GM18867 (cell line): ENCODE measurements around the gene SLC17A6.

Experiments
- ATAC-seq: cut with Tn5 transposase; IDR thresholded peaks from one replicate; pipeline ENCODE4 v1.9.1; 2021; ENCODE audit warnings: mild to moderate bottlenecking, moderate library complexity; ENCODE audit not compliant: unreplicated experiment

SLC17A6 gene

DNA sequence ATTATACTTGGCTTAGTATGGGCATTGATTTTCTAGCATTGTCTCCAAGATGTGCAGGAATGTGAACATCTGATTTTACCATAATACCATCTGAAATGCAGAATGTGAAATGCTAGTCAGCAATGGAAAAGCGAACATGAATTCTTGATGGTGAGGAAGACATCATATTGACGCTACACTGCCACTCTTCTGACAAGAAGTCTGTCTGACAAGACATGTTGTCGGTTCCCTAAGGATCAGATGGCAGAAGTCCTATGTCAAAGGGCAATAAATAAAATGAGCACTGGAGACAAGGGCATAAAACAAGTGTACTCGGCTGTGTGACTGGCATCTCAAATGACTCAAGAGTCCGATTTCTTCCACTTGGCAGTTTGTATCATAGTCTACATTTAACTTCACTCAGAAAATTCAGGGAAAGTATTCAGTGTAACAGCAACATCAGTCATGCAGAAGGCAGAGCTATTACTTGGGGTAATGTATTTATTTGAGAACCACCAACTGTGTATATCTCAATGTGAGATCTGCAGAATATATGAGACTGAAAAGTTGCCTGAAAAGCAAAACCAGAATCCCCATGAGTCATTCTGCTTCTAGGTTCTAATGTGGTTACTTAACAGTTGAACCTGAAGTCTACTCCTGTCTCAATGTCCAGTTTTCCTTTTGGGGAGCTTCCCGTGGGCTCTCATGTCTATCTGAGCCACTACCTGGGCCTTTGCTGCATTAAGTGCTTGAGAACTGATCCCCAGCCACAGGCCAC is 51.5 kb downstream of the SLC17A6 start:
- no peak for ATAC-seq

DNA sequence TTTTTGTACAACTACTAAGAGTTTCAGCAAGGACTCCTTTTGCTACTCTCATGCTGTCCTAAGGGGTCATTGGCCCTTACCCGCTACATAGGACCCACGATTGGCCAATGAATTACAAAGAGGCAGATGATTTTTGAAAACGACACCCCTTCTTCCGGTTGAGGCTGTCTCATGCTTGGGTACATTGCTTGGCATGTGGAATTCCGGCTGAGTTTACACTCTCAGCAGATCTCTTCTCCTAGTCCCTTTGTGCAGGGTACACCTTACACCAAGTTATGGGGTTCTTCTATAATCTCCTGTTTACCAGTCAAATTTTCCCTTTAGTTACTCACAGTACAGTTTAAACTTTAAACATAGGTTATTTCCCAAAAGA is 52.1 kb downstream of the SLC17A6 start:
- ATAC-seq = no peak

DNA sequence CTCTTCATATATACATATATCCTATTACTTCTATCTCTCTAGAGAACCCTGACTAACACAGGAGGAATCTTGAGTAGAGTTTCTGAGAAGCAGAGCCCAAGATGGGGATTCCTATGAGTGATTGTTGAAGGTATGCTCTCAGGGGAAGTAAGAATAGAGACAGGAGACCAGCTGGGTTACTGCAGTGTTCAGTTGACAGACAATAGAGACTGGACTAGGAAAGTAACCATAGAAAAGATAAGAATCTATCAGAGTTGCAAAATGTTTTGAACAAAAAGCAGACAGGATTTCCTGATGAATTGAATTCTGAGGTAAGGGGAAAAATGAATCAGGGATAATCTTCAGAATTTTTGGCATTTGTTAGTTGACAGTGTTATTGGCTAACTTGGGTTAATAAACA is 54.4 kb downstream of the SLC17A6 start:
- ATAC-seq = no peak

DNA sequence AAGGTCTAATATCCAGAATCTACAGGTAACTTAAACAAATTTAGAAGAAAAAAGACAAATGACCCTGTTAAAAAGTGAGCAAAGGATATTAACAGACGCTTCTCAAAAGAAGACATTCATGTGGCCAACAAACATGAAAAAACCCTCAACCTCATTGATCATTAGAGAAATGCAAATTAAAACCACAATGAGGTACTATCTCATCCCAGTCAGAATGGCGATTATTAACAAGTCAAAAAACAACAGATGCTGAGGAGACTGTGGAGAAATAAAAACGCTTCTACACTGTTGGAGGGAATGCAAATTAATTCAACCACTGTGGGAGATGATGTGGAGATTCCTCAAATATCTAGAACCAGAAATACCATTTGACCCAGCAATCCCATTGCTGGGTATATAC is 67.2 kb downstream of the SLC17A6 start:
- no peak for ATAC-seq

DNA sequence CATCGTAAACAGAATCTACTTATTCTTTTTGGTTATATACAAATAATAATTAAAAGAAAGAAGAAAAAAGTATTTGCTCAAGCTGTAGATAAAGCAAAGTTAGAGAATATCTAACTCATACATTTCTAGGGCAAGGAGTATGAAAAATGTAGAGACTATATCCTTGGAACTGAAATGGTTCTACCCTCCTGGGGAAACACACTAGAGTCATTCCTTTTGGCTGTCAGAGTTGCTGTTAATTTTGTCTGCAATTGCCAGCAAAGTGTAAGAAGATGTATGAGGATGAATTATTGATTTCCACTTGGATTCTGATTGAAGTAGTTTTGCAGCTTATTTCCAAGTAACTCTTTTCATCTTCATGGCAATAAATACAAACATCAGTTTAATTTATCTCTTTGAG is 69.1 kb downstream of the SLC17A6 start:
- ATAC-seq = no peak

DNA sequence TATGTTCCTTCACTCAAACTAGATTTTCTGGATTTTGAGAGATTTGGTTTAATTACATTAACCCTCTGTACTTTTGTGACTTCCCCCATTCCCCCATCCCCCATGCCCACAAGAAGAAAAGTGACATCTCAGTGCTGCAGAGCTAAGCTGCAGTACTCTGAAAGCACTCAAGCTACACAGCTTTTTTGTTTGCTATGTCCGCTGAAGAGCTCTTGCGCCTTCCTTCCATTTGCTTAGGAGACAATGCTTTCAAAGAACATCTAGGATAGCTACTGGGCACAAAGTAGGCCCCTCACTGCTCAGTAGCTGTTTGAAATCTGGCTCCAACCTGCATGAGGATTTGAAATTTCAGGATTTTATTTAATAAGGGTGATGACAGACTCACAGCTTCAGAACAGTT is 69.7 kb downstream of the SLC17A6 start:
- no peak for ATAC-seq

GRCh38 chr11:22415476-22415875 is 77.3 kb downstream of the SLC17A6 start:
- no peak for ATAC-seq

GRCh38 chr11:22416462-22416861 is 78.3 kb downstream of the SLC17A6 start:
- no peak for ATAC-seq

DNA sequence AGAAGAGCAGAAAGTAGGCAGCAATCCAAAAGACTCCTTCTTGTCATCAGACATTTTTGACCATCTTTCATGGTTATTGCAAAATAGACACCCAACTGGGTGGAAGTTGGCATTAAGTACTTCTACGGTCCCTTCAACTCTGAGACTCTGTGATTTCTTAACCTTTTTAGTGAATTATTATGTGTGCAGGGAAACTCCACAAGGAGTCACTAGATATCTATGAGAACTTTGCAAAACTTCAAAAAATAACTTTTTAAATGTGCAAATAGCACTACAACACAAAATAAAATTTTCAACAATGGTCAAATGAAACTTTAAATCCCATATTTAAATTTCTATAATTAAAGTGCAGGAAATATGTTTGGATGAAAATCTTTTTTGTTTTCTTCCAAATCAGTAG is 88.7 kb downstream of the SLC17A6 start:
- no peak for ATAC-seq
